HPDE6-E6E7 (cell line): ENCODE data around the gene ZNF512.

ENCODE experiments used
- DNase-seq: peaks from one replicate; pipeline ENCODE4 v3.0.0; 2011; ENCODE audit warnings: missing footprints; ENCODE audit errors: extremely low spot score

ZNF512 gene

GRCh38 chr2:27636766-27637165, 53.9 kb downstream of the ZNF512 start:
- no peak for DNase-seq

DNA sequence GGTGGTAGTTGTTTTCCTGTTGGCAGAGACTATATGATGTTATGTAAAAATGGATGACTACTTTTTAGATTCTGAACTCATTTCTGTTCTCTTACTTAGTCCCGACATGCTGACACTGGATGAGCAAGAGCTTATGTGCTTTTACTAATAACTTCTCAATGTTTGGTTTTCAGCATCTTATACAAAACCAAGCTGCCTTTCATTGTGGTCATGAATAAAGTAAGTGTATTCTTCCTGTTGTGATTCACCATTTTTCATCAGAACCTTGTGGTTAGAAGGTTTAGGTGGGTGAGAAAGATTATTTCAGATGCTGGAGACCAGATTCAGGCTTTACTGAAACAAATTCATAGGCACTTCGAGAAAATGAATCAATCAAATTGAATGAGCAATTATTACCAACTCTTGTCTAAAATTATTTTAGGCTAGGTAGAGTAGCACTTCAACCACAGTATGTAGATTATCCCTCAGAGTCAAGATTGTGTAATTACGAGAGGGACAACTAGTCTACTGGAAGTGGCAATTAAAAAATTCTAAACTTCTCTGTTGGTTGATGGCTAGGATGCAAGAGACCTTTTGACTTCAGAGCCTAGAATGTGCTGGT, 55.3 kb downstream of the ZNF512 start:
- DNase-seq = peak; percentile 43

GRCh38 chr2:27638709-27639108, 55.9 kb downstream of the ZNF512 start:
- DNase-seq = no peak

DNA sequence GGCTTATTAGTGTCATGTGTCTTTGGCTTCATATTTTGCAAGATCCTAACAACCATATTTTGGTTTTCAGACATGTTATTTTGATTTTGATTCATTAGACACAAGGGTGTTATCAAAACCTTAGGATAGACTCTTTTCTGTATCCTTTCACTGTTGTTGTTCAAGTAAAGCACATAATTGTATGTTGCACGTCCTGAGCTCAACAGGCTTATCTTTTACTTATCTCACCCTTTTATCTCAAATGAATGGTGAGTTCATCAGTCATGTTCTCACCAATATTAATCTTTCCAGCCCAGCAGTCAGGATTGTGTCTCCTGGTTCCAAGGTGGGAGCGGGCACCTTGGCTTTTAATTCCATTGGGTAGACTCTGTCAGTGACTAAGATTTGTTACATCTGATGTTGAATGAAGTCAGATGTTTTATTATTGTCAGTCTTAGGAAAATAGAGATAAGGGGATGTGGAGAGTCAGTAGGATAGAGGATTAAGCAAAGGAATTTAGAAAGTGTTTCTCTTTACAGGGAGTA, 57.9 kb downstream of the ZNF512 start:
- no peak for DNase-seq

DNA sequence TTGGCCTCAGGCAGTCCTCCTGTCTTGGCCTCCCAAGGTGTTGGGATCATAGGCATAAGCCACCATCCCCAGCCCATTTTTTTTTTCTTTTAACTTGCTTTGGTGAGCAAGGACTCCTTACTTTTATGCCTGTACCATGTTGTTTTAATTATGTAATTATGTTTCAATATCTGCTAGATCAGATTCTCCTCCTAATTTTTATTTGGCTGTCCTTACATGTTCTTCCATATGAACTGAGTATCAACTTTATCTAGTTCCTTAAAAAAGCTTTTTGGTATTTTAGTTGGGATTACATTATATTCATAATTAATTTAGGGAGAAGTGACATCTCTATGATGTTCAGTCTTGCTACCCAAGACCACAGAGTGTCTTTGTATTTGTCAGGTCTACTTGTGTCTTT, 62.4 kb downstream of the ZNF512 start:
- no peak for DNase-seq

- no peak for DNase-seq
Observed at GRCh38 chr2:27647289-27647688, 64.4 kb downstream of the ZNF512 start.

DNA sequence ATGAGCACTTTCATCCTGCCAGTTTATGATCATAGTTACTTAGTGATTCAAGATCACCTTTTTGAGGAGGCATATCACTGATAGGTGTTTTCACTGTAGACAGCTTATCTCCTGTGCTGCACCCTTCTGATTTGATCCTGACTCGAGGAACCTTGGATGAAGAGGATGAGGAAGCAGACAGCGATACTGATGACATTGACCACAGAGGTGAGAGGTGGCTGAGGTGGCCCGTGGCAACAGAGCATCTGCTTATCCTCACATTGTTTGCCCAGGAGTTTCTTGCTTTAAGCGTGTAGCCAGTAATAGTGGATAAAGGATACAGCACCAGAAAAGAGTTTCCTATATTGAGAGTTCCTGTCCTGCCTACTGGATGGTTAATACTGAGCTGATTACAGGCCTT, 64.9 kb downstream of the ZNF512 start:
- no peak for DNase-seq

- no peak for DNase-seq
Observed at GRCh38 chr2:27651056-27651455, 68.2 kb downstream of the ZNF512 start.

GRCh38 chr2:27652341-27652740, 69.5 kb downstream of the ZNF512 start:
- no peak for DNase-seq

- DNase-seq = no peak
Observed at GRCh38 chr2:27652790-27653189, 69.9 kb downstream of the ZNF512 start.

- DNase-seq = no peak
Observed at GRCh38 chr2:27653397-27653796, 70.6 kb downstream of the ZNF512 start.

GRCh38 chr2:27655155-27655951, 72.5 kb downstream of the ZNF512 start:
- no peak for DNase-seq

GRCh38 chr2:27661371-27661770, 78.5 kb downstream of the ZNF512 start:
- DNase-seq = no peak

GRCh38 chr2:27663285-27664153, 80.7 kb downstream of the ZNF512 start, which contains the start of the genes SLC4A1AP and SUPT7L:
Gene SLC4A1AP (plus strand): TSS chr2:27663889. CDS start chr2:27663915, 26 bp downstream.
Gene SUPT7L (minus strand): TSS chr2:27663614. CDS start chr2:27662192, 1,422 bp downstream.
- peak; percentile 70 for DNase-seq

GRCh38 chr2:27664154-27664574, 81.3 kb downstream of the ZNF512 start:
- DNase-seq = no peak

GRCh38 chr2:27664622-27665363, 82.0 kb downstream of the ZNF512 start:
- no peak for DNase-seq

DNA sequence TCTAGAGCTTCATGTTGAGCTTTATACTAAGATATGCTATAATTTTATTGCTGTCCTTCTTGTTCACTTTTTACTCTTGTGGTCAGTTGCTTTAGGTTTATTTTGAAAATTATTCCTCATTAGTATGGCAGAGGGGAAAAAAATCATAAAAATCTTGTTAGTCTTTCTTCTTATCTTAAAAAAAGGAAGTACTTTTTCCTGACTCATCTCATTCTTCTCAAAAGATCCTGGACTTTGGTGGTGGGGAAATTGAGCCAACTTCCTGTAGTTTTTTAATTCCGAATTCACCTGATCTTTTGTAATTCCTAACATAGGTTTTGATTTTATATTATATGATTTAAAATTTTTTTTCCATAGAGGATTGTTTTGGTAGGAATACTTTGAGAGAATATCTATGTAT, 84.6 kb downstream of the ZNF512 start:
- DNase-seq = no peak

DNA sequence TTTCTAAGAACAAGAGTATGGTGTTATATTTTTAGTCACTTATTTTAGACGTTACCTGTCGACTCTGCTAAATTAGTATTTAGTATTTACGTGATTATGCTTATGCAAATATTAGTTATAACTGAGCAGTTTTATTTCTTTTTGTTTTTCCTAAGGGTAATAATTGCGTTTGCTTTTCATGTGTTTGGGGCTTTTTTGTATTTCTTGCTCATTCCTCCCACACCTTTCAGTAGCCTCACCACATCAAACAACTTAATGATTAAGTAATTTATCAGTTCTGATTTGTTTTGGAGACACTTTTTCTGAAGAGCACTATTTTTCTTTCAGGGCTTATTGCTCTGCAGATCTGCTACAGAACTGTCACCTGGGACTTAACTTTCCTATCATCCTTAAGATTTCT, 88.4 kb downstream of the ZNF512 start:
- no peak for DNase-seq
